AG09309 (cell line): ENCODE measurements around the gene DLG2.

ENCODE experiments used
- DNase-seq: peaks from one replicate; pipeline ENCODE4 v3.0.0-alpha.2; 2010; ENCODE audit warnings: low read depth
- H3K4me3 ChIP-seq: 2 replicates; pipeline ENCODE4 v1.5.1; 2011; ENCODE audit warnings: mild to moderate bottlenecking, low read depth, low read length, moderate library complexity; ENCODE audit not compliant: control insufficient read depth
- TF ChIP-seq, protein P1 (sequence below): IDR thresholded peaks from 2 replicates; pipeline ENCODE4 v1.5.1; 2011; ENCODE audit warnings: mild to moderate bottlenecking, low read depth, low read length, inconsistent platforms; ENCODE audit not compliant: insufficient read depth, control insufficient read depth; ENCODE audit errors: missing control alignments

Gene DLG2

DNA sequence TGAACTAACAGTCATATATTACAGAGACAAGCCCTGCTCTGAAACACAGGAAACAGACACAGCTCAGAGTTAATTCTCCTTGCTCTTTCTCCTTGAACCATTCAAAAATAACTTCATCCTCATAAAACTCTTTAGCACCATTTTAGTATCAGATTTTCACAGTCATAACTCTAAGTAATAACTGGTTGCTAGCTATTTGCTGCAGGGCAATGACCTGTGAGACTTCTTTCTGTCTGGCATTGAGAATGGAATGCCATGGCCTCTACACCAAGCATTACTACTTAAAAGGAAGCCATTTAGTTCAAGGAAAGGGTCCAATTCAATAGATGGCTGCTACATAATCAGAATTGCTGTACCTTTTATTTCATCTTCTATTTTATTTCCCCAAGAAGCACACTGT is 2154.3 kb downstream of the DLG2 start:
- TF ChIP-seq, protein P1, sequence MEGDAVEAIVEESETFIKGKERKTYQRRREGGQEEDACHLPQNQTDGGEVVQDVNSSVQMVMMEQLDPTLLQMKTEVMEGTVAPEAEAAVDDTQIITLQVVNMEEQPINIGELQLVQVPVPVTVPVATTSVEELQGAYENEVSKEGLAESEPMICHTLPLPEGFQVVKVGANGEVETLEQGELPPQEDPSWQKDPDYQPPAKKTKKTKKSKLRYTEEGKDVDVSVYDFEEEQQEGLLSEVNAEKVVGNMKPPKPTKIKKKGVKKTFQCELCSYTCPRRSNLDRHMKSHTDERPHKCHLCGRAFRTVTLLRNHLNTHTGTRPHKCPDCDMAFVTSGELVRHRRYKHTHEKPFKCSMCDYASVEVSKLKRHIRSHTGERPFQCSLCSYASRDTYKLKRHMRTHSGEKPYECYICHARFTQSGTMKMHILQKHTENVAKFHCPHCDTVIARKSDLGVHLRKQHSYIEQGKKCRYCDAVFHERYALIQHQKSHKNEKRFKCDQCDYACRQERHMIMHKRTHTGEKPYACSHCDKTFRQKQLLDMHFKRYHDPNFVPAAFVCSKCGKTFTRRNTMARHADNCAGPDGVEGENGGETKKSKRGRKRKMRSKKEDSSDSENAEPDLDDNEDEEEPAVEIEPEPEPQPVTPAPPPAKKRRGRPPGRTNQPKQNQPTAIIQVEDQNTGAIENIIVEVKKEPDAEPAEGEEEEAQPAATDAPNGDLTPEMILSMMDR = no peak
- DNase-seq = no peak
- H3K4me3 ChIP-seq = no peak overlapping the region

GRCh38 chr11:83471831-83472727 is 2155.1 kb downstream of the DLG2 start:
- TF ChIP-seq, protein P1 = no peak
- H3K4me3 ChIP-seq = no peak overlapping the region
- no peak for DNase-seq

DNA sequence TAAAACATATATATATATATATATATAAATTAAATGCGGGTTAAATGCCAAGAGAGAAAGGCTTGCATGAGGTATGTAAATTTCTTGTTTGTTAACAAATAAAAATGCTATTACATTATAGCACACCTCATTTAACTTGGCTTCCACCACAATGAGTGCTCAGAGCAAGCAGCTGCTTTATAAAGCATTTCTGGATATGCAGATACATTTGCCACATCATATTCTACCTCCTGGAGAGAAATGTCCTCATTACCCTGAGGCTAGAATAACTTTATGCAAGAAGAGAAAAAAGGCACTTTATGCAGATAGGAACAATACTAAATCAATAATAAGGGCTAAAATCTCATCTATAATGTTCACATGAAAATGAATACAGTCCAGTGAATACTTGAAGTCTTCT is 2159.3 kb downstream of the DLG2 start:
- DNase-seq = no peak
- no peak overlapping the region for H3K4me3 ChIP-seq
- TF ChIP-seq, protein P1 = no peak

DNA sequence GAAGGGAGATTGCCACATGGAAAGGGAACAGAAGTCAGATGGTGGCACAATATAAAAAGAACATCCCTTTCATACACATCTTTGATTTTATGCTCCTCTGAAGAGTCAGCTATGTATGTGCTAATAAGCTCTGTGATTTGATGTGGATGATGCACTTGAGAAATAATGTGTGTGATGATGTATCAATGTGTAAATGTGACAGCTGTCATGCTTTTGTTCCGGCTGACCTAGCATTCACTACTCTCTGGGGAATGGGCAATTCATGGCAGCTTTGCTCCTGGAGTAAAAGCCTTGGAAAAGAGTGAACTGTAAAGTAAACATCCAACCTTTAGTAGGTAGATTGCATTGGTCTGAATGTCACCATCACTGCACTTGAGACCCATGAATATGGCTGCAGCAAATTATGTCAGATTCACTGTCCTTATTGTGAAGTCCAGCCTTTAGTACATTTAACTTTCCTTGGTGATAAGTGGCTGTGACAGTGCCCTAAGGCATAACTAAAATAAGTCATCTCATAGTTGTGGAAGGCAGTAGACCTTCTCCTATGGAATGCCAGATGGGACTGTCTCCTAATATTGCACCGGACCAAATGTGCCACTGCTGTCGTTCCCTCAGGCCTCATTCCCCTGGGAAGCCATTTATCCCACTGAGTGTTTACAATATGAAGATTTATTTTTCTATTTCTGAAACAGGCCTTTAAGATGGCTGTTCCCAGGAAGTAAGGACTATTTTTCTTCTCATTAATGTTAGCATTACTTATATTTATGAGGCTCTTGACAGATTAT is 2162.8 kb downstream of the DLG2 start:
- no peak overlapping the region for H3K4me3 ChIP-seq
- DNase-seq = no peak
- TF ChIP-seq, protein P1 = no peak

DNA sequence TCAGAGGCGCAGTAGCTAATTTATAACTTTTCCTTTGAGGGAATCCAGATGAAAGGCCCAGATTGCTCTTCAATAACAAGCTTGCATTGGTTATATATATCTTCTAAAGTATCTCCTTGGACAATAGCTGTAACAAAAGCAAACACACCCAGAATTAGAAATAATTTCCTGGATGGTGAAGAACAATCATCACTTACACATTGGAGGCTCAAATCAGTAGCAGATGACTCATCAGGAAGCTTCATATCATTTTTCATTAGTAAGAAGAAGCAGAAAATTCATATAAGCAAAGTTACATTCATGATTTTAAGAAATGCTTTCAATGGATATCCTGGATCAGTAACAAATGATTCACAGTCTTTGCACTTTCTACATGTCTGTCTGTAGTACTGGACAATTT is 2167.3 kb downstream of the DLG2 start:
- DNase-seq = no peak
- TF ChIP-seq, protein P1 = no peak
- H3K4me3 ChIP-seq = no peak overlapping the region

DNA sequence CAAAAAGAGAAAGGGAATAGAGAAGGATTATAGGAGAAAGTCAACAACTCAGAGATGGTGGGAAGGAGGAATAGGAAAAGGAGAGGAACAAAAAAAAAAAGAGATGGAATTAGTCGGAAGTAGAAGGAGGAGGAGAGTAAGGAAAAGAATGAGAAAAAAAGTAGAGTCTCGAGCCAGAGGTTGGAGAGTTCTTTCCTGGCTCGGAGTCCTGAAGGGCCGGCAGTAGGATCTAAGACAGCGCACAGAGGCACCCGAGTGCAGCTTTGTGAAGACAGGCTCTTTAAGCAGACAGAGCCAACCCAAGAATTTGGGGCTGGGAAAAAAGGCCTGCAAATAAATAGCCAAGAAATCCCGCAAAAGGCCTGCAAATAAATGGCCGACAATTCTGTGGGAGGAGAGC is 2170.6 kb downstream of the DLG2 start:
- no peak for DNase-seq
- no peak overlapping the region for H3K4me3 ChIP-seq
- TF ChIP-seq, protein P1 = no peak
